Renal cortical epithelial cell (primary cell): ENCODE data around the gene C1QL4. TPM values are rescaled to one million over a fixed set of nuclear protein-coding genes. Genes with fewer than 3 reads are reported as not detected.
A peak's percentile ranks its signal among the peaks of the same experiment; 100 is the strongest.
"Not testable (repeated sequence)": the region's sequence is repeated elsewhere in the genome, so short reads cannot be mapped to it uniquely, and the experiment has no call there.

Experiments
- DNase-seq: peaks from one replicate; pipeline ENCODE4 v3.0.0-alpha.2; 2011; ENCODE audit warnings: low read depth
- total RNA-seq: library from RNA; depleted of rRNA; stranded (reverse); fragments of >200 nt; gene quantifications from 2 replicates; pipeline ENCODE4 v1.2.3, GENCODE V29; 2014

Gene C1QL4
- total RNA-seq, result 0.52 and 0.99 TPM in 2 replicates

DNA sequence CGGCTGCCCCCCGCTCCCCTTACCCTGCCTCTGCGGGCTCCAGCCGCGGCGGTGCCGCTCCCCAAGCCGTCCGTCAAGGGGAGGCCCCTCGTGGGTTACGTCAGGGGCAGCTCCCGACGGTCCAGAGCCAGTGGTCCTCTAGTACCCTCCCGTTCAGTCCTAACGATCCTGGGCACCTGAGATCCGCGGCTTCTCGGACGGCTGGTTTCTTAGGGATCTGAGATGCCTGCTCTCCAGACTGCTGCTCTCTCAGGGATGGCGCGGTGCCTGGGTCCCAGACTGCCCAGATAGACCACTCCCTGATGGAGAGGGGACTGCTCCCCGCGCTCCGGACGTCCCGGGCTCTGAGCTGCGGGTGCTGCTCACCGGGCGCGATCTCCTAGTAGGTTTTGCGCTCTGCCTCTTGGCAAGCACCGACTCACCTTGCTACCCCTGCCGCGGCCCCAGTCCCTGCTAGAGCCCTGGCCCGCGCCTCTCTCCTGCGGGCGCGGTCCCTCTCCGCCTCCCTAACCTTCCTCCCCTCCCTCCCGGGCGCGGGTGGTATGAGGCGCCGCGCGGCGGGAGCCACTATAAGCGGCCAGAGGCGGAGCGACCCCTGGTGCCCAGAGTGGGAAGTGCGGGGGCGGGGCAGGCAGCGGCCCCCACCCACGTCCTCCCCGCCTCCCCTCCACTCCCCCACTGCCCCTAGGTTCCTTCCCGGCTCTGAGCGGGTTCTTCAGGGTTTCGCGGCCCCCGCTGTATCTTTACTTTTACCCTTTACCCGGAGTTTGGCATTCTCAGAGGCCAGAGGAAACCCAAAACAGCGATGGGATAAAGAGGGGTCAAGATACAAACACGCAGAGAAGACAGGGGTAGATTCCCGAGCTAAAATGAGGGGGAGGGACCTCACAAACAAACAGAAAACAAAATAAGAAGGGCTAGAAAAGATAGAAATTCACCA lies at the start of gene C1QL4:
Gene C1QL4, minus strand, starts transcription at position 544 of the 940 bp plus-strand sequence. CDS start 711 bp downstream, outside the sequence.
- DNase-seq, result no peak

DNA sequence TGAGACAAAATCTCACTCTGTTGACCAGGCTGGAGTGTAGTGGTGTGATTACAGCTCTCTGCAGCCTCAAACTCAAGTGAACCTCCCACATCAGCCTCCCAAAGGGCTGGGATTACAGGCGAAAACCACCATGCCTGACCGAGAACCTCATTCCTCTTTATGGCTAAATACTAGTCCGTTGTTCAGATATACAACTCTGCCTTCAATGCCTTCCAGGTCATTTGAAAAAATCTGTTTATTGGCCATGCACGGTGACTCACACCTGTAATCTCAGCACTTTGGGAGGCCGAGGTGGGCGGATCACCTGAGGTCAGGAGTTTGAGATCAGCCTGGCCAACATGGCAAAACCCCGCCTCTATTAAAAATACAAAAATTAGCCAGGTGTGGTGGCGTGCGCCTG lies 43.2 kb upstream of the C1QL4 start:
- DNase-seq, result not testable (repeated sequence)

DNA sequence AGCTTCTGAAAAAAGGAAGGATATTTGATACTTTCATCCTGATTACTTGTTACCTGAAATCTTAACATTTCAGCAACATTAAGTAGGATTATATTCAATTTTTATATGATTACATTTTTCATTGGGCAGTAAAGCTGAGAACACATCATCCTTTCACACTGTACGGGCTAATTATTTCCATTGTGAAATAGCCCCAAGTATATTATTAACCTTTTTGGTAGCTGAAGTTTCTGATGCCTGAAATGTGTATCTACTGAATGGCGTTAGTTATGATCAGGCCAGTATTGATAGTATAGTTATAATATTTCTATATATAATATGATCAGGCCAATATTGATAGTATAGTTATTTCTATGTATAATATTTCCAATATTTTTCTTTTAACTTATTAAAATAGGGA lies 40.4 kb upstream of the C1QL4 start:
- DNase-seq, result peak; percentile 50

DNA sequence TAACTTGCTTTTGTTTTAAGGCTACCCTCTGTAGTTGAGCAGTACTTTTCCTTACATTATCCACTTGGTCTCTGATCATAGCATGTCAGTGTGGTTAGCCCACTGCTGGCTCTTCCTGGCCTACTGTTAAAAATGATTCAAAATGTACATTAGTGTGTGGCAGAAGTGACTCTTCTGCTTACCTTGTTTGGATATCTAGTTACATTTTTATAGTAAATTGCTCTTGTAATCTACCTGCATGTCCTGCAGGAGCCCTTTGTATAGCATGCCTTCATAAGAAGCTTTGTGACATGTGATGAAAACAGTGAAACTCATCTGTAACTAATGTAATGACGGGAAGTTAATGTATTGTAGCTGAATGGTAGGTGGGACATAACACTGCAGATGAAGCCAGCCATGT lies 38.4 kb upstream of the C1QL4 start:
- DNase-seq, result no peak

DNA sequence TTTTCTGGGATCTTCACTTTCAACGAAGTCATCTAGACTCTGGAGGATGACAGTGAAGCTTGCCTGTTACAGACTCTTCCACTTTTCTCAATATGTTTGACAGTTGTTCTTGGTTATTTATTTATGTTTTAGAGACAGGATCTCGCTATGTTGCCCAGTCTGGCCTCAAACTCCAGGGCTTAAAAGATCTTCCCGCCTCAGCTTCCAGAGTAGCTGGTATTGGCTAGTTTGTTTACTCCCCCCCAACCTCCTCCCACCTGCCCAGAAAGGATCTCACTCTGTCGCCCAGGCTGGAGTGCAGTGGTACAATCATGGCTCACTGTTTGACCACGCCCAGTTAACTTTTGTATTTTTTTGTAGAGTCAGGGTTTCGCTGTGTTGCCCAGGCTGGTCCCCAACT lies 33.6 kb upstream of the C1QL4 start:
- DNase-seq, result no peak

DNA sequence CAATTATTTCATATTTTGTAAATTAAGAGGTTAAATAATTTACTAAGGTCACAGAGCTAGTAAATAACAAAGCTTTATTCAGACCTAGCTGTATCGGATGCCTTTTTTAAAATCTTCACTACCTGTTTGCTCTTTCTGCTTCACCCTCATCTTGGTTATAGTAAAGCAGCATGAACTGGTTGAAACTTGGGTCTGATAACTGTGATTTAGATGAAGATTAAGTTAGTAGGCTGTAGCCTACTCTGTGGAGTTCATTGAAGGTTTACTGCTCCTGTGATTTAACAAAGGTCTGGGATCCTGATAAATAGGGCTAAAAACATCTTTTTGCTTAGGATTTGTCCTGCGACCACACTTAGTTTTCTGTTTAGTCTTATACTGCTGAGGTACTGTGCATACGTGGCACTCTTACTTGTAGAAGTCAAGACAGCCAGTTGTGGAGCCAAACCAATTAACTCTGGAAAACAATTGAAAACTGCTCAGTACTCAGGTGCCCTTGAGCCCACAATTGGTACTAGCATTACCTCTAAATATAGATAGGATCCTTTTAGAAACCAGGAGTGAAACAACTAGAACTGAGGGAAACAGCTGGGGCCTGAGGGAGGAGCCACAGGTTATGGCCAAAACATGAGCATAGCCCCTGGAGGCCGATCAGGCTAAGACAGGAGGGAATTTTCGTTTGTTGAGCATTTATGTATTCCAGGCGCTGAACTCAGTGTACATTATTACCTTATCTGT lies 32.6 kb upstream of the C1QL4 start:
- DNase-seq, result no peak

DNA sequence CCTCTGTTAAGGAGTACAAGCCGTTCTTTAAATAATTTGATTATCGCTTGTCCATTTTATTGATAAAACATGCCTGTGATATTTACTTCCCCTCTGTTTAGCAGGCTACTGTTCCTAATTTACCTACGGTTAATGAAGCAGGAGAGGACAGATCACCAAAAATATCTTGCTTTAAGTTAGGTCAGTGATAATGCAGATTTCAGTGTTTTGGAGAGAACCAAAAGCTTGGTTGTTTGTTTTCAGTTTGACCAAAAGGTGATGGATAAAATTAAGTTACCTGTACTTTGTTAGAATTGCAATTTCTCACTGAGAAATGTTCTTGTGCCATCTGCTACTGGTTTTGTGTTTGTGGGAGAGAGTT lies 31.2 kb upstream of the C1QL4 start:
- no peak for DNase-seq

DNA sequence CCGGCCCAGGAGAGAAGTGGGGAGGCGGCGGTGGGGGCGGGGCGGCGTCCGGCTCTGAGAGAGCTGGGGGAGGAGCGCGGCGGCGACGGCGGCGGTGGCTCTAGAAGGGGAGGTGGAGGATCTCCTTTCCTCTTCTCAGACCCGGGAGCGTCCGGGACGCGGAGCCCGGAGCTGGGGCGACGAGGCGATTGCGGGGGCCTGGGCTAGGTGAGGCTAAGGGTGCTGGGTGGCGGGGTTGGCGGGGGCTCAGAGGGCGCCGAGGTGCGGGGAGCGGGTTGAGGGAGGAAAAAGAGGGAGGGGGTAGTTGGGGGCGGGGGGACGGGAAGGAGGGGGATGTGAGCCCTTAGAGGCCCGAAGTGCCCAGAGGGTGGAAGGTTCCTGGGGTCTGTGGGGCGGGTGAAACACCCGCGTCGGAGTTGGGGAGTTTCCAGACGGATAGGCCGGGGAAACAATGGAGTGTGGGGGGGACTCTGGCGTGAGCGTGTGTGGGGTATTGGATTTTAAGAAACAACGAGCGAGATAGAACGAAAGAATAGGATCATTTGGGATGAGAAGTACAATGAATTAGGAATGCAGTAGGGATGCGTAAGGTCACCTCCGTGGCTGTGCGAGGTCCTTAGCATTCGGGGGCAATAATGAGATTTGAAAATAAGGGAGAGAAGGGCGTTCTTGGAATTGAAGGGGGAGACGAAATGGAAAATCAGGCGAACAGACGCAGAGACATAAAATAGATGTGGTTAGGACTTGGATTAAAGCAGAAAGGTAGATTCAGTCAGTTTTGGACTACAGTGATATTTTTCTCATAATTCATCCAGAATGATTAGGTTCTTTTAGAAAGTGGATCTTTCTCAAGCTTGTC lies 30.6 kb upstream of the C1QL4 start, which contains the start of gene SPATS2:
Gene SPATS2, plus strand, starts transcription at position 82 of the 859 bp plus-strand sequence. CDS start 93,551 bp downstream, outside the sequence.
- DNase-seq, result no peak

DNA sequence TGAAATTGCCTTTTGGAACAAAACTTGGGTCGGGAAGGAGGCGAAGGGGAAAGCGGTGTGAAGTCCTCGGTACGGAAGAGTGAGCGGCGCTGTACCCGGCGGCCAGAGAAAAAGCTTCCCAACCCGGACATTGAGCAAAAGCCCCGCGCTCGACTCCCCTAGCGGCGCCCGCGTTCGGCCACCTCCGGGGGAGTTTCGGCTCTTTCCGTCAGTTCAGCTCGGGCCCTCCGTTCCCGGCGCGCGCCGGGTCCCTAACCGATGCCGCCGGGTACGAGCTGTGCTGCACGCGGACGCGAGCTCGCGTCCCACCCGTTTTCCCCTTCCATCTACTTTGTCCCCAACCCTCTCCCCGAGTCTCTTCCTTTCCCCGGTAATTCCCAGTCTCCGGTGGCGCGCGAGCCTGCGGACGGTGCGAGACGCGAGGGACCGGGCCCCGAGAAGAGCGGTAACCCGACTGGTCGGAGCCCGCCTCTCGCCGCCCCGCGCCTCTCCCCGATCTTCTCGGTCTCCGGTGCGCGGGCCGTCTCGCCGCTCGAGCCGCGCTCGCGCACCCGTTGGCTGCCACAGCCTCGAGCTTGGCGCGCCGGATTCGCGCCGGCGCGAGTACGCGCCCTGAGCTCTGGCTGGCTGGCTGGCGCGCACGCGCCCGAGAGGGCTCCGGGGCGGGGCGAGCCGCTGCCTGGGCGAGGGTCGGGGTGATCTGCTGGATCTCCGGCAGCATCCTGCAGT lies 29.8 kb upstream of the C1QL4 start:
- DNase-seq, result peak; percentile 72

DNA sequence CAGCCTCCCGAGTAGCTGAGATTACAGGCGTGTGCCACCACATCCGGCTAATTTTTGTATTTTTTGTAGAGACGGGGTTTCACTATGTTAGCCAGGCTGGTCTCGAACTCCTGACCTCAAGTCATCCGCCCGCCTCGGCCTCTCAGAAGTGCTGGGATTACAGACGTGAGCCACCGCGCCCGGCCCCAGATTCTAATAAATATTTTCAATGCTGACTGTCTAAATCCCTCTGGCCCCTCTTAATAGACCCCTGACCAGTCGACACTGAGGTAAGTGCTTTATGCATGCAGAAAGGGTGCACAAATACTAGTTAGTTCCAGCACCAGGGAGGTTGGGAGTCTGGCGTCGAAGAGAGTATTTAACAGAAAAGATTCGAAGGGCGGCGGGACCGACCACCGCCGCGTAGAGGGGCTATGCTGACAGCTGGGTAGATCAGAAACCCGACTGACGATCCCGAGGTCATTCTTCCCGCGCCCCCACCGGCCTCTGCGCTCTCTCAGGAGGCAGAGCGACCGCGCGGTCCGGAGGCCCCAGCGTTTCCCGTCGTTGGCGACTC lies 29.2 kb upstream of the C1QL4 start:
- no peak for DNase-seq

DNA sequence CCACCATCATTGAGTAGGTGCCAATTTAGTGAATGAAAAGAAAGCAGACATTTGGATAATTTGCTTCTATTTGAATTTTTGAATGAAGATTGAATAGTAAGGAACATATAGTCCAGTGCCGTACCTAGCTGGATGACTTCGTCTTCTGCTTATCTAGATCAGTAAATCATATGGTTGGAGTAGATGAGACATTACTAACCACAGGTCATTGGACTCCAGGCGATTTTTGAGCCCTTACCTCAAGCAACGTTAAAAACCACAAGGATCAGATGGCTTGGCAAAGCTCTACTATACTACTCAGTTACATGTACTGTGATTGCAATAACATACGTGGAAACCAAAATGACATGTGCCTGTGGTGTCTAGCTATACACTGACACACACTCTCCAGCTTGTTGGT lies 28.6 kb upstream of the C1QL4 start:
- peak; percentile 75 for DNase-seq

DNA sequence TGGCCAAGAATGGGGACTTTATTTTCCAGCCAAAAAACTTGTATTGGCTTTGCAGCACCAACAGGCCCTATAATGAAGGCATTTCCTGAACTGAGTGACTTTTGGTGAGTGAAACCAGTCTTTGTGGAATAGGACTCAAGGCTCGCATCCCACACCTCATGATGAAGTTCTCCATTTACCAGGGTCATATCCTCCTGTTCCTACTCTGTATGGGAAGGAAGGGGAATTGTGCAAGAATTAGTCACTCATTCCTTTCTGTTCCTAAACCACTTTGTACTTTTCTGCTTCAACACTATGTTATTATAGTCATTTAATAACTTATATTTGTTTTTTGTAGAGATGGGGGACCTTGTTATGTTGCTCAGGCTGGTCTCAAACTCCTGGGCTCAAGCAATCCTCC lies 28.0 kb upstream of the C1QL4 start:
- DNase-seq, result peak; percentile 86

DNA sequence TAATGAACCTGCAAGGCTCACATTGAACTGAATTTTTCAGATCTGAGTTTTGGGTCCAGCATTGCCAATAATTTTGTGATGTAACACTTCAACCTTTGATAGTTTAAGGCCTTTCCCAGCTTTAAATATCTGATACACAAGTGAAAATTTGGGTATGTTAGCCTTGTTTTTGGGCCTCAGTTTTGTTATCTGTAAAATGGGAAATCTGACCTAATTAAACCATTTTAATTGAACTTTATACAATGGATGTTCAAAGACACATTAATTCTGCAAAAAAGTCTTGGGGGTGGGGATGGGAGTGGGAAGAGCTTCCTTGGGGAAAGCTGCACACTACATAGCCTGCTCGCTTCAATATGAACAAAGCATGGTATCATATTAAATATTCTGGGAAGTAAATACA lies 25.1 kb upstream of the C1QL4 start:
- no peak for DNase-seq

DNA sequence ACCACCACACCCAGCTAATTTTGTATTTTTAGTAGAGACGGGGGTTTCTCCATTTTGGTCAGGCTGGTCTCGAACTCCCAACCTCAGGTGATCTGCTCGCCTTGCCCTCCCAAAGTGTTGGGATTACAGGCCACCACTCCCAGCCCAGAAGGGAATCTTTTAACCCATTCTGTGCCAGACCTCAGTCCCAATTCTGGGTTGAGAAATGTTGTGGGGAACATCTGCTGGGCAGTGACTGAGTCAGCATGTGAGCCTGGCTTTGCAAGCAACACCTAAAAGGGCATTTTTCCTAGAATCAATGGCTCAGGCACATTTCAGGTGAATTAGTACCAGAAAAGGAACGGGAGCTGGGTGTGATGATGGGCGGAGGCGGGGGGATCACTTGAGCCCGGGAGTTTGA lies 22.7 kb upstream of the C1QL4 start:
- no peak for DNase-seq

DNA sequence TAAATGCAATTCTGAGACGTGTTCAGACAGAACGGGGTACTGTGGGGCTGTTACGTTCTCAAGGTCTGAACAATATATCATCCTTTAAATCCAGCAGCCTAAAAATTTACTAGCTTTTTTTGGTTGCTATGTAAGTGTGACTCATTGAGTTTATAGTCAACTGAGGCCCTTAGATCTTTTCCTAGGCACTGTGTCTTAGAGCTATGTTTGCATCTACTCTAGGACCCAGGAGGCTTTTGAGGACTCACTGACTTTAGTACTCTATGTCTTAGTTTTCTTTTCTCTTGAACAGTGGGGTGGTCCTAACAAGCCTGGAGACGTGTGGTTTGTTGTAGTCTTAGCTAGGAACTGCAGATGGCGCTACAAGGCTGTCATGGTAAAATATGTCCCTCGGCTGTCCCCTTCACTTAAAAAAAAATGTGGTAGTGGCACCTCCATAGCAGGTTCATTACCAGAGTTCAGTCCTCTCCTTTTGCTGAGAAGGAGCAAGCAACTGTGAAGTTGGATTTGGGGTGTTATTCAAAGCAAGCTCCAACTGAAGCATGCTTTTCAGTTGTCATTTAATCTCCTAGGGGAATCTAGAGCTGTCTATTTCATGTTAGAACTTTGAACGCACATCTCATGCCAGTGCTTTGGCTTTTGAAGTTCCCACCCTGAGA lies 21.6 kb upstream of the C1QL4 start:
- peak; percentile 83 for DNase-seq

DNA sequence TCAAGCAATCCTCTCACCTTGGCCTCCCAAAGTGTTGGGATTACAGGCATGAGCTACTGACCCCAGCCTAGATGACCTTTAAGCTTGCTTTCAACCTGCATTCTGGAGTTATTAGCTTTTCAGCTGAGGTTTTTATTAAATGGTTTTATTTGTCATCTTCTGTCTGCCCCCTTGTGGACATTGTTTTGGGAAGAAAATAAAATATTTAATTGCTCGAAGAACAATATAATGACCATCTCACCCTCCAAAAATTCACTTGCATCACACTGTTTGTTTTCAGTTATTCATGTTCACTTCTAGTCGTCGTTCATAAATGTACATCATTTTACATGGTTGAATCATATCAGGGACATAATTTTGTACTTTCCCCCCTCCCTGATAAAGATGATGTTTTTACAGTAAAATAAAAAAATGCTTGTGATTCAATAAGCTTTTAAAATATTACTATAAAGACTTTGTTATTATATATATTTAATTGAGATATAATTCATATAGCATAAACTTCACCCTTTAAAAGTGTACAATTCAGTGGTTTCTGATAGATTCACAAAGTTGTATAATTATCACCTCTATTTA lies 20.2 kb upstream of the C1QL4 start:
- DNase-seq, result peak; percentile 51

DNA sequence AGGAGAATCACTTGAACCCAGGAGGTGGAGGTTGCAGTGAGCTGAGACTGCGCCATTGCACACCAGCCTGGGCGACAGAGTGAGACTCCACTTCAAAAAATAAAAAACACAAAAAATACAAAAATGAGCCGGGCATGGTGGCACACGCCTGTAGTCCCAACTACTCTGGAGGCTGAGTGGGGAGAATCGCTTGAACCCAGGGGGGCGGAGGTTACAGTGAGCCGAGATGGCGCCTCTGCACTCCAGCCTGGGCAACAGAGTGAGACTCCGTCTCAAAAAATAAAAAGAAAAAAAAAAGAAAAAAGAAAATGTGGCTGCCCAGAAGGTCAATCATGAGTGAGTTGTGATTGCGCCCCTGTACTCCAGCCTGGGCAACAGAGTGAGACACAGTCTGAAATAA lies 18.9 kb upstream of the C1QL4 start:
- DNase-seq, result no peak

DNA sequence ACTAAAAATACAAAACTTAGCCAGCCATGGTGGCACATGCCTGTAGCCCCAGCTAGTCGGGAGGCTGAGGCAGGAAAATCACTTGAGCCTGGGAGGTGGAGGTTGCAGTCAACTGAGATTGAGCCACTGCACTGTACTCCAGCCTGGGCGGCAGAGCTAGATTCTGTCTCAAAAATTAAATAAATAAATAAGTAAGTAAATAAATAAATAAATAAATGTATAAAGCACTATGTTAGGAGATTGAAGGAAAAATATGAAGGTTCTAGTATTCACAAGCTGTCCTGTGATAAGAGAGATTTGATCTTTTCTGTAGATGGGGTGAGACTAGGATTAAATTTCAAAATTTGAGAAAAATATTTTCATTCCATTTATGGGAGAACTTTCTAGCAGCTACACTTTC lies 15.4 kb upstream of the C1QL4 start:
- DNase-seq, result no peak

DNA sequence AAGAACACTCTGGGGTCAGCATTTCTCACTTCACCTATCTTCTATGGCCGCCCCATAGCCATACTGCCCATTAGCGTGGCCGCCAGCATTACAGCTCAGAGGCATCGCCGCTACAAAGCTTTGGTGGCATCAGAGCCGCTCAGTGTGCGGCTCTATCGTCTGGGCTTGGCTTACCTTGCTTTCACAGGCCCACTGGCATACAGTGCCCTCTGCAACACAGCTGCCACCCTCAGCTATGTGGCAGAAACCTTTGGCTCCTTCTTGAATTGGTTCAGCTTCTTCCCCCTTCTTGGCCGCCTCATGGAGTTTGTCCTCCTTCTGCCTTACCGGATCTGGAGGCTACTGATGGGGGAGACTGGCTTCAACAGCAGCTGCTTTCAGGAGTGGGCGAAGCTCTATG lies 12.3 kb upstream of the C1QL4 start:
- DNase-seq, result no peak

DNA sequence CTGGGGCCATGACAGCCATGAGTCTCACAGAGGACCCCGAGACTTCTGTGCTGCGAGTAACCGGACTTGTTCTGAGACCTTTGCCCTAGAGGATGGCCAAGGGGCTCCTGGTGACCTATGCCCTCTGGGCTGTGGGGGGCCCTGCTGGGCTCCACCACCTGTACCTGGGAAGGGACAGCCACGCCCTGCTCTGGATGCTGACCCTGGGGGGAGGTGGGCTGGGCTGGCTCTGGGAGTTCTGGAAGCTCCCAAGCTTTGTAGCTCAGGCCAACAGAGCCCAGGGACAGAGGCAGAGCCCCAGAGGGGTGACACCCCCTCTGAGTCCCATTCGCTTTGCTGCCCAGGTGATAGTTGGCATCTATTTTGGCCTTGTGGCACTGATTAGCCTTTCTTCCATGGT lies 11.8 kb upstream of the C1QL4 start:
- no peak for DNase-seq
